Neural progenitor cell (in vitro differentiated cells): ENCODE data around the gene SELENOW. TPM values are rescaled to one million over a fixed set of nuclear protein-coding genes. Genes with fewer than 3 reads are reported as not detected.
A peak's percentile ranks its signal among the peaks of the same experiment; 100 is the strongest.

Source experiments
- DNase-seq: peaks from one replicate; pipeline ENCODE4 v3.0.0-alpha.2; 2016; ENCODE audit warnings: low spot score
- H2AFZ ChIP-seq: fragments of 200-600 bp; sonication (generic); replicated peaks from 2 replicates; pipeline ENCODE4 v1.6.1; 2016; ENCODE audit warnings: antibody characterized with exemption
- H3F3A ChIP-seq: fragments of 200-600 bp; sonication (generic); 2 replicates; pipeline ENCODE4 v1.6.1; 2016; ENCODE audit warnings: antibody characterized with exemption, low read depth
- H3K27ac ChIP-seq: fragments of 200-600 bp; sonication (generic); 2 replicates; pipeline ENCODE4 v1.5.1; 2016; ENCODE audit warnings: mild to moderate bottlenecking
- H3K27me3 ChIP-seq: fragments of 200-600 bp; sonication (generic); 2 replicates; pipeline ENCODE4 v1.6.1; 2016; ENCODE audit warnings: mild to moderate bottlenecking, moderate library complexity
- H3K36me3 ChIP-seq: fragments of 200-600 bp; sonication (generic); 2 replicates; pipeline ENCODE4 v1.5.1; 2016
- H3K4me1 ChIP-seq: fragments of 200-600 bp; sonication (generic); 2 replicates; pipeline ENCODE4 v1.6.1; 2016; ENCODE audit warnings: mixed run types
- H3K4me2 ChIP-seq: fragments of 200-600 bp; sonication (generic); 2 replicates; pipeline ENCODE4 v1.6.1; 2016
- H3K4me3 ChIP-seq: fragments of 200-600 bp; sonication (generic); 2 replicates; pipeline ENCODE4 v1.5.1; 2016
- H3K79me2 ChIP-seq: fragments of 200-600 bp; sonication (generic); 2 replicates; pipeline ENCODE4 v1.6.1; 2016; ENCODE audit warnings: low read depth
- H3K9ac ChIP-seq: fragments of 200-600 bp; sonication (generic); 2 replicates; pipeline ENCODE4 v1.6.1; 2016
- H3K9me3 ChIP-seq: fragments of 200-600 bp; sonication (generic); 2 replicates; pipeline ENCODE4 v1.5.1; 2016; ENCODE audit warnings: low read depth
- H4K20me1 ChIP-seq: fragments of 200-600 bp; sonication (generic); 2 replicates; pipeline ENCODE4 v1.6.1; 2016; ENCODE audit warnings: low read depth
- H3K27ac Mint-ChIP-seq: 3 replicates; pipeline ENCODE4 v1.8.0; 2021; ENCODE audit warnings: mixed read lengths
- H3K27me3 Mint-ChIP-seq: 2 replicates; pipeline ENCODE4 v1.8.0; 2022; ENCODE audit warnings: low read depth, mild to moderate bottlenecking, inconsistent platforms, moderate library complexity, mixed read lengths; ENCODE audit not compliant: insufficient read depth
- H3K36me3 Mint-ChIP-seq: 3 replicates; pipeline ENCODE4 v1.8.0; 2021; ENCODE audit warnings: mixed read lengths
- H3K4me1 Mint-ChIP-seq: 3 replicates; pipeline ENCODE4 v1.8.0; 2021; ENCODE audit warnings: mixed read lengths
- H3K4me3 Mint-ChIP-seq: 3 replicates; pipeline ENCODE4 v1.8.0; 2021; ENCODE audit warnings: mild to moderate bottlenecking, moderate library complexity, mixed read lengths
- H3K9me3 Mint-ChIP-seq: 3 replicates; pipeline ENCODE4 v1.8.0; 2020; ENCODE audit warnings: mixed read lengths
- EZH2 ChIP-seq: fragments of 200-600 bp; sonication (generic); IDR thresholded peaks from 2 replicates; pipeline ENCODE4 v1.6.1; 2017; ENCODE audit warnings: antibody characterized with exemption, mild to moderate bottlenecking, moderate library complexity
- EZH2phosphoT487 ChIP-seq: fragments of 200-600 bp; sonication (generic); IDR thresholded peaks from 2 replicates; pipeline ENCODE4 v1.6.1; 2017; ENCODE audit warnings: antibody characterized with exemption
- total RNA-seq: library from RNA; depleted of rRNA; stranded (reverse); fragments of >200 nt; gene quantifications from 2 replicates; pipeline ENCODE4 v1.2.3, GENCODE V29; 2015; ENCODE audit warnings: low replicate concordance
- TF ChIP-seq, protein P1 (sequence below): fragments of 200-600 bp; sonication (generic); IDR thresholded peaks from 2 replicates; pipeline ENCODE4 v1.5.1; 2017; ENCODE audit warnings: antibody characterized with exemption, mild to moderate bottlenecking

The SELENOW gene
- total RNA-seq, 1 donor from 2014 or later = 234 TPM

DNA sequence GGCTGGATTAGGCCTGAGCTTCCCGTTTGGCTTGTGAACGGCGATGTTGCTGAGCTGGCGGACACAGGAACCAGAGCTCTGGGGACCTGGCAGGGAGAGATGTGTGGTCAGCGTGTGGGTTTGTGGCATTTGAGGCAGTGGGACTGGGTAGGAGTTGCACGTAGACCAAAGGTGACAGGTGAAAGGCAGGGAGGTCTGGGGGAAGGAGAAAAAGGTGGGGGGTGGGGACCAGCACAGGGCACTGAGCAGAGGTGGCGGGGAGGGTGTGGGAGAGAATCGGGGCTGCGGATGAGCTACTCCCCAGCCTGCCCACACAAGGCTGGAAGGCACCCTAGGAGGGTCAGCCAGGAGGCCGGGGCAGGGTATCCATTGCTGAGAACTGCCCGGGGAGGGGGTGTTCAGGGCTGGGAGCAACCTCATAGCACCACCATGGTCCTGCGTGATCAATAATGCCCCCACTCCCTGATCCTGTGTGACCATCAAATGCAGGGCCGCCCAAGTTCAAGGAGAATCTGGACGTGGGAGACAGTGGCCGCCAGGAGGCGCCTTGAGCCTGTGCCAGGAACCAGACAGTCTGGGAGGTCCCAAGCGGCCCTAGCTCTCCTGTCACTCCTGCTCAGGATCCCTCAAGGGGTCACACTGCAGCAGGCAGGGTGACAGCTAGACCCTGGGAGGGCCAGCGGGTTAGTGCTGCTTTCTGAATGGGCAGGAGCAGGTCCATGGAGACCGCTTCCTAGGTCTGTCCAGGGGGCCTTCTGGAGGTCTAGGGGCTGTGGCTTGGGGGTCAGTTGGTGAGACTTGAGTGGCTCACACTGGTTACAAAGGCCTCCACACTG is 12.8 kb upstream of the SELENOW start:
- Histone ChIP-seq H3F3A (peaks cover 7% of the 10 kb centered on the region), H3K4me3 (no peak overlapping the region), H3K4me2 (no peak overlapping the region), H3K9ac (no peak overlapping the region), H3K27me3 (no peaks in the 10 kb centered on the region), H3K4me1 (peaks cover 6% of the 10 kb centered on the region), H3K9me3 (no peaks in the 10 kb centered on the region), H3K36me3 (no peaks in the 10 kb centered on the region), H2AFZ (no peak overlapping the region), H4K20me1 (no peaks in the 10 kb centered on the region), H3K79me2 (no peaks in the 10 kb centered on the region), H3K27ac (no peak overlapping the region)
- TF ChIP-seq, protein P1, sequence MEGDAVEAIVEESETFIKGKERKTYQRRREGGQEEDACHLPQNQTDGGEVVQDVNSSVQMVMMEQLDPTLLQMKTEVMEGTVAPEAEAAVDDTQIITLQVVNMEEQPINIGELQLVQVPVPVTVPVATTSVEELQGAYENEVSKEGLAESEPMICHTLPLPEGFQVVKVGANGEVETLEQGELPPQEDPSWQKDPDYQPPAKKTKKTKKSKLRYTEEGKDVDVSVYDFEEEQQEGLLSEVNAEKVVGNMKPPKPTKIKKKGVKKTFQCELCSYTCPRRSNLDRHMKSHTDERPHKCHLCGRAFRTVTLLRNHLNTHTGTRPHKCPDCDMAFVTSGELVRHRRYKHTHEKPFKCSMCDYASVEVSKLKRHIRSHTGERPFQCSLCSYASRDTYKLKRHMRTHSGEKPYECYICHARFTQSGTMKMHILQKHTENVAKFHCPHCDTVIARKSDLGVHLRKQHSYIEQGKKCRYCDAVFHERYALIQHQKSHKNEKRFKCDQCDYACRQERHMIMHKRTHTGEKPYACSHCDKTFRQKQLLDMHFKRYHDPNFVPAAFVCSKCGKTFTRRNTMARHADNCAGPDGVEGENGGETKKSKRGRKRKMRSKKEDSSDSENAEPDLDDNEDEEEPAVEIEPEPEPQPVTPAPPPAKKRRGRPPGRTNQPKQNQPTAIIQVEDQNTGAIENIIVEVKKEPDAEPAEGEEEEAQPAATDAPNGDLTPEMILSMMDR = peak; percentile 77
- TF ChIP-seq EZH2phosphoT487 = no peak
- TF ChIP-seq EZH2 = no peak
- H3K9me3 Mint-ChIP-seq = no peaks in the 10 kb centered on the region
- H3K36me3 Mint-ChIP-seq = no peaks in the 10 kb centered on the region
- peaks cover 6% of the 10 kb centered on the region for H3K27me3 Mint-ChIP-seq
- no peak overlapping the region for H3K4me3 Mint-ChIP-seq
- H3K27ac Mint-ChIP-seq = peak overlapping the region; percentile 84
- peak; percentile 78 for DNase-seq
- peaks cover 10% of the 10 kb centered on the region for H3K4me1 Mint-ChIP-seq

DNA sequence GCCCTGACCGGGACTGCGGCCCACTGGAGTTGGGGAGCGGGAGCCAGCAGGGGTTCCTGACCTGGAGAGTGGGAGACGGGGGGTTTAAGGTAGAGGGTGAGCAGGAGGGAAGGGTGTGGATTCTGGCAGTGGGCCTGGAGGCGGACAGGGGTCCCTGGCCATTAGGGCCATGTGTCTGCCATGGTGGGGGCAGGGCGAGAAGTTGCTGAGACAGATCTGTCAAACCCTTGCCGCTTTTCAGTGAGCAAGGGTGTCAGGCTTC is 12.2 kb upstream of the SELENOW start:
- H3K27ac ChIP-seq = no peak overlapping the region
- Mint-ChIP-seq H3K36me3 (no peaks in the 10 kb centered on the region), H3K9me3 (no peaks in the 10 kb centered on the region), H3K27me3 (peaks cover 6% of the 10 kb centered on the region), H3K4me3 (no peak overlapping the region), H3K27ac (no peak overlapping the region), H3K4me1 (peaks cover 13% of the 10 kb centered on the region)
- no peak overlapping the region for H2AFZ ChIP-seq
- DNase-seq = no peak
- no peaks in the 10 kb centered on the region for H4K20me1 ChIP-seq
- H3K9me3 ChIP-seq = no peaks in the 10 kb centered on the region
- peaks cover 6% of the 10 kb centered on the region for H3K4me1 ChIP-seq
- no peaks in the 10 kb centered on the region for H3K36me3 ChIP-seq
- H3F3A ChIP-seq = peaks cover 3% of the 10 kb centered on the region
- H3K4me3 ChIP-seq = no peak overlapping the region
- no peak overlapping the region for H3K9ac ChIP-seq
- no peak overlapping the region for H3K4me2 ChIP-seq
- TF ChIP-seq EZH2phosphoT487 (no peak), EZH2 (no peak)
- TF ChIP-seq, protein P1 = no peak
- H3K79me2 ChIP-seq = no peaks in the 10 kb centered on the region
- no peaks in the 10 kb centered on the region for H3K27me3 ChIP-seq

DNA sequence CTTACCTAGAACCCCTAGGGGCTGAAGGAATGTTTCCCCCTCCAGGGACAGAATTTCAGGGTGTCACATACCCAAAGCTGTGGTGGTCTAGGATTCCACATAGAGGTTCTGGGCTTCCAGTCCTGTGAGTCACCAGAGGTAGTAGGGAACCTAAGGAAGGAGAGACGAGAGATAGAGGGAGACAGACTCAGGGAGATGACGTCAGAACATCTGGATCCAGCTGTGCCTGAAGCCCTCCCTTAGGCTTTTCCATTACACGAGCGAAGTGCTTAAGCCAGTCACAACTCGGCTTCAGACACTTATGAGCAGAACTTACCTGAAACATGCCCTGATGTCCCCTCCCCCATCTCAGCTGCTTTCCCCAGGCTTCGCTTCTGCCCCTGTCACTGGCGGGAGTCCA is 11.8 kb upstream of the SELENOW start:
- Histone ChIP-seq H3K9me3 (no peaks in the 10 kb centered on the region), H3K4me2 (no peak overlapping the region), H3K27me3 (no peaks in the 10 kb centered on the region), H3K4me1 (peaks cover 6% of the 10 kb centered on the region), H4K20me1 (no peaks in the 10 kb centered on the region), H3K4me3 (no peak overlapping the region), H3K36me3 (no peaks in the 10 kb centered on the region), H3F3A (peaks cover 3% of the 10 kb centered on the region), H3K27ac (no peak overlapping the region), H2AFZ (no peak overlapping the region), H3K9ac (no peak overlapping the region), H3K79me2 (no peaks in the 10 kb centered on the region)
- DNase-seq = no peak
- Mint-ChIP-seq H3K27ac (no peak overlapping the region), H3K4me3 (no peak overlapping the region), H3K4me1 (peaks cover 13% of the 10 kb centered on the region), H3K27me3 (peaks cover 6% of the 10 kb centered on the region), H3K36me3 (no peaks in the 10 kb centered on the region), H3K9me3 (no peaks in the 10 kb centered on the region)
- TF ChIP-seq EZH2phosphoT487 (no peak), EZH2 (no peak)
- TF ChIP-seq, protein P1 = no peak
